ENCODE results near the gene RAB8A. TPM values are rescaled to one million over a fixed set of nuclear protein-coding genes. Genes with fewer than 3 reads are reported as not detected.

The RAB8A gene
- total and polyA plus RNA-seq, 9 of the 15 experiments (the other 6 are each of a cell fraction or from before 2014, with no cell fraction given), result 11.2 to 102 (median 53.2) TPM

DNA sequence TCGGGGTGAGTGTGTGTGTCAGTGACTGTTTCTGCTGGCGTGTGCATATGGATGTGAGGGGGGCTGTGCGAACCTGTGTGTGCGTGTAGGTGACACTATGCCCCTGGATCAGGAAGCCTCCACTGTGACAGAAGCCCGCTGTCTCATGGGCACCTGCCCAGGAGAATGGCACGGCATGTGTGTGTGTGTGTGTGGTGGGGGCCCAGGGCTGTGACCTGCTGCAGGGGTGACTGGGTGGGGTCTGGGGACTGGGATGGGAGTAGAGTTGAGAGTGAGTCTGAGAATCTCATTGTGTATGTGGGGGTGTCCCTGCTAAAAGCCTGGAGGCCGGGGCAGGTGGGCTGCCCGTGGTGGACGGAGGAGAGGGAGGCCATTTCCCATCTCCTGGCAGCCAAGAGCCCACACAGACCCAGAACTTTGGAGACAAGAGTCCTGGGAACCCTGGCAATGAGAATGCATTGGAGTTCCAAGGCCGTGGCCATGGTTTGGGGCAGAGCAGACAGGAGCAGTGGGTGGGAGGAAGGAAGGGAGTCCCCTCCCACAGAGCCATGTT, 41.8 kb upstream of the RAB8A start:
- no peaks in the 10 kb centered on the region for H3K79me2 ChIP-seq (ENCODE audit: control insufficient read depth, insufficient read depth, low read length)
- in situ Hi-C loops (cut with MboI), result no loop called here
- H3K36me3 ChIP-seq (ENCODE audit: control insufficient read depth, insufficient read depth, low read length), result no peaks in the 10 kb centered on the region
- H2AFZ ChIP-seq (ENCODE audit: low read depth, low read length), result peak overlapping the region; percentile 96
- ChIA-PET POLR2A (interaction anchor here (0.6 to 1.4 kb wide), 2 partner anchors 12 to 518 kb away, joined by 3 read pairs; no protein-coding TSS in a partner anchor), CTCF (ENCODE audit: low intra/inter-chr PET ratio) (no interaction called here)
- H3K4me1 ChIP-seq (replicated peaks in 1 of 2; ENCODE audit: control insufficient read depth in 2 of 2, insufficient read depth in 2 of 2, low read length in 2 of 2), result peaks cover 29 to 30% of the 10 kb centered on the region in 2 experiments
- intact Hi-C loops (cut with micrococcal nuclease), result no loop called here
- DNase-seq (ENCODE audit: extremely low read depth in 1 of 4, low spot score in 3 of 4) (no peak), ATAC-seq (peak; percentile 26), FAIRE-seq (no peak)
- WGBS (ENCODE audit: insufficient coverage, low coverage, missing lambda C conversion rate), result 78% methylated on average over 10 of the region's 10 CpGs
- H4K20me1 ChIP-seq (replicated peaks; ENCODE audit: control insufficient read depth, insufficient read depth, low read length), result no peaks in the 10 kb centered on the region
- no peaks in the 10 kb centered on the region for H3K9me3 ChIP-seq (replicated peaks; ENCODE audit: control insufficient read depth, insufficient read depth, low read depth, low read length)
- H3K27me3 ChIP-seq (ENCODE audit: control insufficient read depth in 2 of 2, insufficient read depth in 2 of 2, low read length in 2 of 2), result no peaks in the 10 kb centered on the region
- H3K4me3 ChIP-seq, result no peak overlapping the region
- peak overlapping the region; percentile 39 to 86; a peak in 3 of 4 replicates for H3K9ac ChIP-seq (ENCODE audit: insufficient read depth in 1 of 2, low read depth in 2 of 2, low read length in 2 of 2)
- H3K27ac ChIP-seq (ENCODE audit: extremely low read depth, low read depth, low read length), result peak overlapping the region; percentile 79
- peak overlapping the region; percentile 32 for H3K4me2 ChIP-seq (ENCODE audit: insufficient read depth, low read length)
- no TSS peak for BruUV-seq (replicated peaks)
- H3K9me1 ChIP-seq (ENCODE audit: control insufficient read depth, insufficient read depth, low read length), result no peaks in the 10 kb centered on the region
- TF ChIP-seq SRSF7 (optimal IDR thresholded peaks at IDR 0.05; ENCODE audit: low read depth, low read length) (no peak), ZNF444 (CRISPR knock-in tag; IDR thresholded peaks at IDR 0.05) (no peak), SMAD3 (CRISPR knock-in tag; conservative IDR thresholded peaks at IDR 0.05) (no peak), ZNF436 (CRISPR knock-in tag; IDR thresholded peaks at IDR 0.05) (no peak), TBL1XR1 (IDR thresholded peaks at IDR 0.05; ENCODE audit: low read length in 2 of 2) (no peak), RBM39 (optimal IDR thresholded peaks at IDR 0.05; ENCODE audit: low read depth, low read length) (no peak), TAF1 (IDR thresholded peaks at IDR 0.05; ENCODE audit: control insufficient read depth, extremely low read depth, insufficient read depth, low read length, severe bottlenecking) (no peak), ZBTB17 (CRISPR knock-in tag; IDR thresholded peaks at IDR 0.05) (no peak), LARP7 (IDR thresholded peaks at IDR 0.05) (no peak), MAFG (tag; conservative IDR thresholded peaks at IDR 0.05) (no peak), HDAC8 (tag; IDR thresholded peaks at IDR 0.05) (no peak), ZNF239 (CRISPR knock-in tag; IDR thresholded peaks at IDR 0.05) (no peak)
- TF ChIP-seq, protein P1, sequence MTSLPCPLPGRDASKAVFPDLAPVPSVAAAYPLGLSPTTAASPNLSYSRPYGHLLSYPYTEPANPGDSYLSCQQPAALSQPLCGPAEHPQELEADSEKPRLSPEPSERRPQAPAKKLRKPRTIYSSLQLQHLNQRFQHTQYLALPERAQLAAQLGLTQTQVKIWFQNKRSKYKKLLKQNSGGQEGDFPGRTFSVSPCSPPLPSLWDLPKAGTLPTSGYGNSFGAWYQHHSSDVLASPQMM (CRISPR knock-in tag; IDR thresholded peaks at IDR 0.05), result no peak
- TF ChIP-seq, protein P2, sequence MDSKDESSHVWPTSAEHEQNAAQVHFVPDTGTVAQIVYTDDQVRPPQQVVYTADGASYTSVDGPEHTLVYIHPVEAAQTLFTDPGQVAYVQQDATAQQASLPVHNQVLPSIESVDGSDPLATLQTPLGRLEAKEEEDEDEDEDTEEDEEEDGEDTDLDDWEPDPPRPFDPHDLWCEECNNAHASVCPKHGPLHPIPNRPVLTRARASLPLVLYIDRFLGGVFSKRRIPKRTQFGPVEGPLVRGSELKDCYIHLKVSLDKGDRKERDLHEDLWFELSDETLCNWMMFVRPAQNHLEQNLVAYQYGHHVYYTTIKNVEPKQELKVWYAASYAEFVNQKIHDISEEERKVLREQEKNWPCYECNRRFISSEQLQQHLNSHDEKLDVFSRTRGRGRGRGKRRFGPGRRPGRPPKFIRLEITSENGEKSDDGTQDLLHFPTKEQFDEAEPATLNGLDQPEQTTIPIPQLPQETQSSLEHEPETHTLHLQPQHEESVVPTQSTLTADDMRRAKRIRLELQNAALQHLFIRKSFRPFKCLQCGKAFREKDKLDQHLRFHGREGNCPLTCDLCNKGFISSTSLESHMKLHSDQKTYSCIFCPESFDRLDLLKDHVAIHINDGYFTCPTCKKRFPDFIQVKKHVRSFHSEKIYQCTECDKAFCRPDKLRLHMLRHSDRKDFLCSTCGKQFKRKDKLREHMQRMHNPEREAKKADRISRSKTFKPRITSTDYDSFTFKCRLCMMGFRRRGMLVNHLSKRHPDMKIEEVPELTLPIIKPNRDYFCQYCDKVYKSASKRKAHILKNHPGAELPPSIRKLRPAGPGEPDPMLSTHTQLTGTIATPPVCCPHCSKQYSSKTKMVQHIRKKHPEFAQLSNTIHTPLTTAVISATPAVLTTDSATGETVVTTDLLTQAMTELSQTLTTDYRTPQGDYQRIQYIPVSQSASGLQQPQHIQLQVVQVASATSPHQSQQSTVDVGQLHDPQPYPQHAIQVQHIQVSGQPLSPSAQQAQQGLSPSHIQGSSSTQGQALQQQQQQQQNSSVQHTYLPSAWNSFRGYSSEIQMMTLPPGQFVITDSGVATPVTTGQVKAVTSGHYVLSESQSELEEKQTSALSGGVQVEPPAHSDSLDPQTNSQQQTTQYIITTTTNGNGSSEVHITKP (IDR thresholded peaks at IDR 0.05; ENCODE audit: partially characterized antibody), result no peak
- TF ChIP-seq, protein P3, sequence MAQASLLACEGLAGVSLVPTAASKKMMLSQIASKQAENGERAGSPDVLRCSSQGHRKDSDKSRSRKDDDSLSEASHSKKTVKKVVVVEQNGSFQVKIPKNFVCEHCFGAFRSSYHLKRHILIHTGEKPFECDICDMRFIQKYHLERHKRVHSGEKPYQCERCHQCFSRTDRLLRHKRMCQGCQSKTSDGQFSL (CRISPR knock-in tag; IDR thresholded peaks at IDR 0.05), result no peak
- TF ChIP-seq, protein P3 (tag; IDR thresholded peaks at IDR 0.05), result peak in 1 of 2 experiments; percentile 3; a peak in 1 of 4 replicates
- TF ChIP-seq, protein P4, sequence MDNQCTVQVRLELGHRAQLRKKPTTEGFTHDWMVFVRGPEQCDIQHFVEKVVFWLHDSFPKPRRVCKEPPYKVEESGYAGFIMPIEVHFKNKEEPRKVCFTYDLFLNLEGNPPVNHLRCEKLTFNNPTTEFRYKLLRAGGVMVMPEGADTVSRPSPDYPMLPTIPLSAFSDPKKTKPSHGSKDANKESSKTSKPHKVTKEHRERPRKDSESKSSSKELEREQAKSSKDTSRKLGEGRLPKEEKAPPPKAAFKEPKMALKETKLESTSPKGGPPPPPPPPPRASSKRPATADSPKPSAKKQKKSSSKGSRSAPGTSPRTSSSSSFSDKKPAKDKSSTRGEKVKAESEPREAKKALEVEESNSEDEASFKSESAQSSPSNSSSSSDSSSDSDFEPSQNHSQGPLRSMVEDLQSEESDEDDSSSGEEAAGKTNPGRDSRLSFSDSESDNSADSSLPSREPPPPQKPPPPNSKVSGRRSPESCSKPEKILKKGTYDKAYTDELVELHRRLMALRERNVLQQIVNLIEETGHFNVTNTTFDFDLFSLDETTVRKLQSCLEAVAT (IDR thresholded peaks at IDR 0.05), result no peak
